Measurements from ENCODE around the gene NCAM1.

NCAM1 gene

GRCh38 chr11:113237261-113237660 lies 276.0 kb downstream of the NCAM1 start:
- TF ChIP-seq EZH2phosphoT487 (conservative IDR thresholded peaks at IDR 0.05; ENCODE audit: low read length) (no peak), CTCF (IDR thresholded peaks at IDR 0.05; ENCODE audit: insufficient read depth, low read length, poor library complexity, severe bottlenecking) (no peak)
- no peaks in the 10 kb centered on the region for H3K79me2 ChIP-seq (ENCODE audit: insufficient read depth, low read length)
- no peak overlapping the region for H2AFZ ChIP-seq (ENCODE audit: low read depth, low read length, severe bottlenecking)
- no peaks in the 10 kb centered on the region for H4K20me1 ChIP-seq (ENCODE audit: low read depth, low read length)
- H3K4me2 ChIP-seq (ENCODE audit: low read depth, low read length, poor library complexity, severe bottlenecking): no peak overlapping the region
- no peak overlapping the region for H3K27ac ChIP-seq (ENCODE audit: low read depth, low read length)
- no peak overlapping the region for H3K9ac ChIP-seq (ENCODE audit: low read length)
- no peaks in the 10 kb centered on the region for H3F3A ChIP-seq (ENCODE audit: insufficient read depth)
- H3K4me3 ChIP-seq (ENCODE audit: insufficient read depth, low read length, poor library complexity, severe bottlenecking): no peak overlapping the region
- no peaks in the 10 kb centered on the region for H3K36me3 ChIP-seq (ENCODE audit: low read length)
- H3K27me3 ChIP-seq (ENCODE audit: low read length): no peaks in the 10 kb centered on the region
- H3K9me3 ChIP-seq (ENCODE audit: insufficient read depth, low read length): no peaks in the 10 kb centered on the region
- H3K9me2 ChIP-seq (replicated peaks; ENCODE audit: insufficient read depth, low read length): no peaks in the 10 kb centered on the region

- Histone ChIP-seq H3K9ac (ENCODE audit: low read length) (no peak overlapping the region), H4K20me1 (ENCODE audit: low read depth, low read length) (no peaks in the 10 kb centered on the region), H3K36me3 (ENCODE audit: low read length) (no peaks in the 10 kb centered on the region), H2AFZ (ENCODE audit: low read depth, low read length, severe bottlenecking) (no peak overlapping the region), H3K4me3 (ENCODE audit: insufficient read depth, low read length, poor library complexity, severe bottlenecking) (no peak overlapping the region), H3K9me3 (ENCODE audit: insufficient read depth, low read length) (no peaks in the 10 kb centered on the region), H3K4me2 (ENCODE audit: low read depth, low read length, poor library complexity, severe bottlenecking) (no peak overlapping the region), H3K9me2 (replicated peaks; ENCODE audit: insufficient read depth, low read length) (no peaks in the 10 kb centered on the region), H3K79me2 (ENCODE audit: insufficient read depth, low read length) (no peaks in the 10 kb centered on the region), H3K27me3 (ENCODE audit: low read length) (no peaks in the 10 kb centered on the region), H3K27ac (ENCODE audit: low read depth, low read length) (no peak overlapping the region), H3F3A (ENCODE audit: insufficient read depth) (no peaks in the 10 kb centered on the region)
- TF ChIP-seq CTCF (IDR thresholded peaks at IDR 0.05; ENCODE audit: insufficient read depth, low read length, poor library complexity, severe bottlenecking) (no peak), EZH2phosphoT487 (conservative IDR thresholded peaks at IDR 0.05; ENCODE audit: low read length) (no peak)
Measured at GRCh38 chr11:113238721-113239120, 277.5 kb downstream of the NCAM1 start.

GRCh38 chr11:113240389-113240788 lies 279.2 kb downstream of the NCAM1 start:
- H3K36me3 ChIP-seq (ENCODE audit: low read length): no peaks in the 10 kb centered on the region
- no peaks in the 10 kb centered on the region for H3K79me2 ChIP-seq (ENCODE audit: insufficient read depth, low read length)
- H3K9me2 ChIP-seq (replicated peaks; ENCODE audit: insufficient read depth, low read length): no peaks in the 10 kb centered on the region
- no peak overlapping the region for H3K9ac ChIP-seq (ENCODE audit: low read length)
- H2AFZ ChIP-seq (ENCODE audit: low read depth, low read length, severe bottlenecking): no peak overlapping the region
- H3K4me3 ChIP-seq (ENCODE audit: insufficient read depth, low read length, poor library complexity, severe bottlenecking): no peak overlapping the region
- no peak overlapping the region for H3K4me2 ChIP-seq (ENCODE audit: low read depth, low read length, poor library complexity, severe bottlenecking)
- no peaks in the 10 kb centered on the region for H4K20me1 ChIP-seq (ENCODE audit: low read depth, low read length)
- TF ChIP-seq EZH2phosphoT487 (conservative IDR thresholded peaks at IDR 0.05; ENCODE audit: low read length) (no peak), CTCF (IDR thresholded peaks at IDR 0.05; ENCODE audit: insufficient read depth, low read length, poor library complexity, severe bottlenecking) (no peak)
- no peaks in the 10 kb centered on the region for H3K9me3 ChIP-seq (ENCODE audit: insufficient read depth, low read length)
- no peak overlapping the region for H3K27ac ChIP-seq (ENCODE audit: low read depth, low read length)
- H3K27me3 ChIP-seq (ENCODE audit: low read length): no peaks in the 10 kb centered on the region
- no peaks in the 10 kb centered on the region for H3F3A ChIP-seq (ENCODE audit: insufficient read depth)

All from SU-DHL-6 (cell line).